ENCODE results near the gene NUDT8.

DNA sequence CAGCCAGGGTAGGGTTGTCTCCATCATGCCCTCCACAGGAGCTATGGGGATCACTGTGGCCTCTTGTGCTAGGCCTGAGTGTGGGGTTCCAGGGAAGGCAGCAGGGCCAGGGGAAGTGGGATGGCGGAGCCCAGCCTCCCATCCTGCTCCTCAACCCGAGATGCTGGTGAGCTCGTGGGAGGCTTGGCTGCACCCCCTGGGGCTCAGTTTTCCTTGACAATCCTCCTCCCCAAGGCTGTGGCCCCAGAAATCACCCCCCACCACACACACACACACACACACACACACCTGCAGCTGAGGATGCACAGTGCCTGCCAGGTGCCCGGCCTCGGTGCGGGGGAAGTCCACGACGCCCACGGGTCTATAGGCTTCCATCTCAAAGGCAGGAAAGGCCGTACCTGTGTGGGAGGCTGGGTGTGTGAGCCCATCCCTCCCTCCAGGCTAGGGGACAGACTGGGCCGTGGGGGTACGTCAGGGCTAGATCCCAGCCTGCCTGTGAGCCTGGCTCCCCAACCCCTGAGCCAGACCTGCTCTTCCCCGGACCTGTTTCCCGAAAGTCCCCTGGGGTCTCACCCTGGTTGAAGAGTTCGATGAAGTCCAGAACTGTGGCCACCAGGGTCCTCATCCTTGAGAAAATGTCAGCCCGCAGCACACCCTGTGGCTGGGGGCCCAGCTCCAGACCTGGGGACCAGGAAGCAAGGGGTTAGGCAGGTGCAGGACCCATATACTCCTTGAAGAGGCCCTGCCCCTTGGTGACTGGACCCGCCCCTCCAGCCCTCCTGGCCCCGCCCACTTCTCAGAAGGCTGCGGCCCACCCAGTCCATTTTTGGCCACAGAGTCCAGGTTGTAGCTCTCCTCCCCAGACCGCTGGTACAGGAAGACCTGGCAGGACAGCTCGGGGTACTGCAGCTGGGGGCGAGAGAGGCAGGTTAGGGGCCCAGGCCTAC, 15.0 kb upstream of the NUDT8 start:
- TF ChIP-seq FOXK2 (IDR thresholded peaks at IDR 0.05) (no peak), ELF4 (IDR thresholded peaks at IDR 0.05) (no peak), SP1 (IDR thresholded peaks at IDR 0.05) (no peak), TARDBP (IDR thresholded peaks at IDR 0.05) (no peak), L3MBTL2 (conservative IDR thresholded peaks at IDR 0.05) (no peak), CTBP1 (IDR thresholded peaks at IDR 0.05; ENCODE audit: borderline replicate concordance) (no peak), SUZ12 (IDR thresholded peaks at IDR 0.05) (no peak), ARNT (IDR thresholded peaks at IDR 0.05) (no peak), BHLHE40 (IDR thresholded peaks at IDR 0.05; ENCODE audit: borderline replicate concordance) (no peak), FOXM1 (IDR thresholded peaks at IDR 0.05; ENCODE audit: borderline replicate concordance) (no peak), LEF1 (IDR thresholded peaks at IDR 0.05; ENCODE audit: borderline replicate concordance) (no peak), HDGF (IDR thresholded peaks at IDR 0.05; ENCODE audit: borderline replicate concordance) (no peak)
- TF ChIP-seq, protein P1, sequence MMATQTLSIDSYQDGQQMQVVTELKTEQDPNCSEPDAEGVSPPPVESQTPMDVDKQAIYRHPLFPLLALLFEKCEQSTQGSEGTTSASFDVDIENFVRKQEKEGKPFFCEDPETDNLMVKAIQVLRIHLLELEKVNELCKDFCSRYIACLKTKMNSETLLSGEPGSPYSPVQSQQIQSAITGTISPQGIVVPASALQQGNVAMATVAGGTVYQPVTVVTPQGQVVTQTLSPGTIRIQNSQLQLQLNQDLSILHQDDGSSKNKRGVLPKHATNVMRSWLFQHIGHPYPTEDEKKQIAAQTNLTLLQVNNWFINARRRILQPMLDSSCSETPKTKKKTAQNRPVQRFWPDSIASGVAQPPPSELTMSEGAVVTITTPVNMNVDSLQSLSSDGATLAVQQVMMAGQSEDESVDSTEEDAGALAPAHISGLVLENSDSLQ (IDR thresholded peaks at IDR 0.05), result no peak
